GM23338 (cell line): ENCODE data around the gene MAP1LC3B2. TPM values are rescaled to one million over a fixed set of nuclear protein-coding genes. Genes with fewer than 3 reads are reported as not detected.

Experiments used
- ATAC-seq: fragments of 200-7000 bp; cut with Tn5 transposase; 3 replicates; pipeline ENCODE4 v1.9.1; 2020
- DNase-seq: peaks from one replicate; pipeline ENCODE4 v3.0.0-alpha.2; 2015; ENCODE audit warnings: low spot score
- H2AFZ ChIP-seq: fragments of 200-600 bp; sonication (generic); 2 replicates; pipeline ENCODE4 v1.8.0; 2016; ENCODE audit warnings: antibody characterized with exemption, mild to moderate bottlenecking, moderate library complexity
- H3F3A ChIP-seq: fragments of 200-600 bp; sonication (generic); replicated peaks from 2 replicates; pipeline ENCODE4 v1.8.0; 2017; ENCODE audit warnings: antibody characterized with exemption, mixed run types, low read depth
- H3K27ac ChIP-seq: fragments of 200-600 bp; sonication (generic); 2 replicates; pipeline ENCODE4 v1.6.1; 2016; ENCODE audit warnings: low read depth
- H3K27me3 ChIP-seq: fragments of 200-600 bp; sonication (generic); 2 replicates; pipeline ENCODE4 v1.8.0; 2016; ENCODE audit warnings: mild to moderate bottlenecking, mixed run types, moderate library complexity; ENCODE audit not compliant: insufficient read depth
- H3K36me3 ChIP-seq: fragments of 200-600 bp; sonication (generic); 2 replicates; pipeline ENCODE4 v1.8.0; 2016; ENCODE audit warnings: mild to moderate bottlenecking; ENCODE audit not compliant: insufficient read depth
- H3K4me1 ChIP-seq: fragments of 200-600 bp; sonication (generic); 2 replicates; pipeline ENCODE4 v1.8.0; 2016; ENCODE audit warnings: mild to moderate bottlenecking, moderate library complexity; ENCODE audit not compliant: insufficient read depth
- H3K4me2 ChIP-seq: fragments of 200-600 bp; sonication (generic); 2 replicates; pipeline ENCODE4 v1.7.1; 2017; ENCODE audit warnings: mixed run types
- H3K4me3 ChIP-seq: fragments of 200-600 bp; sonication (generic); 2 replicates; pipeline ENCODE4 v1.6.1; 2016; ENCODE audit warnings: mixed run types
- H3K79me2 ChIP-seq: fragments of 200-600 bp; sonication (generic); replicated peaks from 2 replicates; pipeline ENCODE4 v1.8.0; 2017; ENCODE audit warnings: mild to moderate bottlenecking; ENCODE audit not compliant: insufficient read depth
- H3K9me2 ChIP-seq: fragments of 200-600 bp; sonication (generic); 2 replicates; pipeline ENCODE4 v1.8.0; 2017; ENCODE audit not compliant: insufficient read depth
- H4K20me1 ChIP-seq: fragments of 200-600 bp; sonication (generic); replicated peaks from 2 replicates; pipeline ENCODE4 v1.8.0; 2017; ENCODE audit warnings: mild to moderate bottlenecking; ENCODE audit not compliant: insufficient read depth
- H3K27ac Mint-ChIP-seq: 2 replicates; pipeline ENCODE4 v1.8.0; 2020; ENCODE audit warnings: inconsistent platforms, mild to moderate bottlenecking, moderate library complexity, mixed read lengths
- H3K27me3 Mint-ChIP-seq: 3 replicates; pipeline ENCODE4 v1.8.0; 2022; ENCODE audit warnings: low read depth, mild to moderate bottlenecking, moderate library complexity, mixed read lengths, inconsistent platforms; ENCODE audit not compliant: insufficient read depth, poor library complexity
- H3K36me3 Mint-ChIP-seq: 3 replicates; pipeline ENCODE4 v1.8.0; 2021; ENCODE audit warnings: low read depth, mild to moderate bottlenecking, inconsistent platforms, moderate library complexity, mixed read lengths
- H3K4me1 Mint-ChIP-seq: 3 replicates; pipeline ENCODE4 v1.8.0; 2020; ENCODE audit warnings: mild to moderate bottlenecking, inconsistent platforms, mixed read lengths
- H3K4me3 Mint-ChIP-seq: 3 replicates; pipeline ENCODE4 v1.8.0; 2021; ENCODE audit warnings: moderate library complexity, mild to moderate bottlenecking, inconsistent platforms, mixed read lengths
- H3K9me3 Mint-ChIP-seq: 3 replicates; pipeline ENCODE4 v1.8.0; 2020; ENCODE audit warnings: moderate library complexity, mild to moderate bottlenecking, inconsistent platforms, mixed read lengths
- CREB1 ChIP-seq: fragments of 250-450 bp; sonication (Bioruptor Pico); IDR thresholded peaks from 2 replicates; pipeline ENCODE4 v1.5.0; 2020; ENCODE audit warnings: low read depth, mild to moderate bottlenecking, moderate library complexity
- EZH2phosphoT487 ChIP-seq: fragments of 200-600 bp; sonication (generic); IDR thresholded peaks from one replicate; pipeline ENCODE4 v1.8.1; 2018; ENCODE audit warnings: antibody characterized with exemption; ENCODE audit not compliant: unreplicated experiment
- POLR2AphosphoS5 ChIP-seq: IDR thresholded peaks from 2 replicates; pipeline ENCODE4 v1.6.1; 2016; ENCODE audit warnings: antibody characterized with exemption, low read depth
- ZNF114 ChIP-seq: fragments of 250-450 bp; sonication (Bioruptor Pico); IDR thresholded peaks from 2 replicates; pipeline ENCODE4 v1.5.0; 2020; ENCODE audit warnings: mild to moderate bottlenecking, moderate library complexity
- ZNF331 ChIP-seq: fragments of 250-450 bp; sonication (Bioruptor Pico); IDR thresholded peaks from 2 replicates; pipeline ENCODE4 v1.5.0; 2020; ENCODE audit warnings: low read depth, mild to moderate bottlenecking, moderate library complexity
- polyA plus RNA-seq: library from polyadenylated mRNA; unstranded; fragments of >200 nt; fragmentation: Nextera tagmentation; extraction: Ambion mirVana; gene quantifications from 2 replicates; pipeline ENCODE4 v1.2.1, GENCODE V29; 2016
- total RNA-seq: library from RNA; depleted of rRNA; stranded (reverse); fragments of >200 nt; shearing (Covaris generic); gene quantifications from 2 replicates; pipeline ENCODE4 v1.2.3, GENCODE V29; 2014
- TF ChIP-seq, protein P1 (sequence below), 2 experiments: fragments of 200-600 bp in 1 of 2; sonication (generic) in 1 of 2; conservative IDR thresholded peaks; 2 replicates each; pipeline versions ENCODE4 v1.5.1 to v1.6.1; 2016 to 2017; ENCODE audit warnings: antibody characterized with exemption in 2 of 2, low read depth in 2 of 2, mild to moderate bottlenecking in 2 of 2, moderate library complexity in 1 of 2

Gene MAP1LC3B2
- total and polyA plus RNA-seq, 2 experiments from 2014 or later = 1.3 to 6.7 TPM

DNA sequence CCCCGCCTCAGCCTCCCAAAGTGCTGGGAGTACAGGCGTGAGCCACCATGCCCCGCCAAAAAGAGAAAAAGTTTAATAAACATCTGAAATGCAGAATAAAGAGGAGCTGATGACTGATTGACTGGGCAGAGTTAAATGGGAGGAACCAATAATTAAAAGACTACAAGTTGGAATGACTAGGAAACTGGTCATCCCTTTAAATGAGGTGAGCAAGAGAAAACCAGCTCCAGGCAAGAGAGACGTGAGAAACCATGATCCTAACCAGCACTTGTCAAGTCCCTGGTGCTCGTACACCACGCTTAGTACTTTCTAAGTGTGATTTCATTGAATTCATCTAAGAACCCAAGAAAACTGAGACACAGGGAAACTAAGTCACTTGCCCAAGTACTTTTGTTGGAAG lies 47.9 kb downstream of the MAP1LC3B2 start:
- H3K36me3 Mint-ChIP-seq = peaks cover 11% of the 10 kb centered on the region
- H3K27ac Mint-ChIP-seq = no peak overlapping the region
- ATAC-seq = no peak
- Histone ChIP-seq H3K9me2 (no peaks in the 10 kb centered on the region), H2AFZ (no peak overlapping the region), H3K27ac (no peak overlapping the region), H3K27me3 (no peaks in the 10 kb centered on the region), H3K36me3 (no peaks in the 10 kb centered on the region), H3K4me2 (no peak overlapping the region), H3K79me2 (no peaks in the 10 kb centered on the region), H3F3A (no peaks in the 10 kb centered on the region), H3K4me3 (no peak overlapping the region), H4K20me1 (no peaks in the 10 kb centered on the region), H3K4me1 (peaks cover 33% of the 10 kb centered on the region)
- no peak overlapping the region for H3K4me3 Mint-ChIP-seq
- peaks cover 37% of the 10 kb centered on the region for H3K4me1 Mint-ChIP-seq
- DNase-seq = no peak
- TF ChIP-seq POLR2AphosphoS5 (no peak), ZNF331 (CRISPR knock-in tag) (no peak)
- H3K27me3 Mint-ChIP-seq = peaks cover 4% of the 10 kb centered on the region
- H3K9me3 Mint-ChIP-seq = peaks cover 15% of the 10 kb centered on the region

DNA sequence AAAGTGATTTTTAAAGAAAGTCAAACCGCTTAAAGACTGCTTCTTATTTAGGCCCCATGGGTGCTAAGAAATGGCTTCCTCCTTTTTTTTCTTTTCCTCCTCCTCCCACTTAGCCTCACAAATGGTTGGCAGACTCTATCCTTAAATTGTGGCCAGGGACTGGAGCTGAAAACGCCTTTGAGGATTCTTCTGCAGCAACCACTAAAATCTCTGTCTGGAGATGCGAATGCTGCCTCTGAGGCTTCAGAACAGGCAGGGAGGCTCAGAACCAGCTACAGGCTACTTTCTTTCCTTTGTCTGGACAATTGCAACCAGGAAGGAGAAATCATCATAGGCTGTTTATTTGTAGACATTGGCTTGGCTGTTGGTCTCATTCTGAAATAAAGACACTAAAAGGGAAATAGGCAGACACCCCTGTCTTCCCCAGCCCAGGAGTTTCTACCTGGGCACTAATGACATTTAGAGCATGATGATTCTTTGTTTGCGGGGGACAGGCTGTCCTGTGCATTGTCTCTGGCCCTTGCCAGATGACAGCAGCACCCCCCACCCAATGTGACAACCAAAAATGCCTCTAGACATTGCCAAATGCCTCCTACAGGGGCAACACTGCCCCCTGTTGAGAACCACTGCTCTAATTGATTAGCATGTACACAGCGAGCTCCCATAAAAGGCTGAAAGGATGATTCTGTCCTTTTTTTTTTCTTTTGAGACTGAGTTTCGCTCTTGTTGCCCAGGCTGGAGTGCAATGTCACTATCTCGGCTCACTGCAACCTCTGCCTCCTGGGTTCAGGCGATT lies 50.3 kb downstream of the MAP1LC3B2 start:
- Mint-ChIP-seq H3K36me3 (peaks cover 11% of the 10 kb centered on the region), H3K4me1 (peaks cover 23% of the 10 kb centered on the region), H3K27me3 (peaks cover 7% of the 10 kb centered on the region), H3K4me3 (no peak overlapping the region), H3K27ac (no peak overlapping the region; the same call in 1 of the 2 replicates), H3K9me3 (peaks cover 15% of the 10 kb centered on the region)
- Histone ChIP-seq H3K27me3 (no peaks in the 10 kb centered on the region), H3K27ac (no peak overlapping the region), H3K9me2 (no peaks in the 10 kb centered on the region), H3K79me2 (no peaks in the 10 kb centered on the region), H3K4me2 (no peak overlapping the region), H3K4me3 (no peak overlapping the region), H3K36me3 (no peaks in the 10 kb centered on the region), H3F3A (no peaks in the 10 kb centered on the region), H2AFZ (peak overlapping the region; percentile 59), H4K20me1 (no peaks in the 10 kb centered on the region), H3K4me1 (peaks cover 18% of the 10 kb centered on the region)
- peak; percentile 65 for ATAC-seq
- TF ChIP-seq CREB1 (CRISPR knock-in tag) = no peak
- TF ChIP-seq, protein P1, sequence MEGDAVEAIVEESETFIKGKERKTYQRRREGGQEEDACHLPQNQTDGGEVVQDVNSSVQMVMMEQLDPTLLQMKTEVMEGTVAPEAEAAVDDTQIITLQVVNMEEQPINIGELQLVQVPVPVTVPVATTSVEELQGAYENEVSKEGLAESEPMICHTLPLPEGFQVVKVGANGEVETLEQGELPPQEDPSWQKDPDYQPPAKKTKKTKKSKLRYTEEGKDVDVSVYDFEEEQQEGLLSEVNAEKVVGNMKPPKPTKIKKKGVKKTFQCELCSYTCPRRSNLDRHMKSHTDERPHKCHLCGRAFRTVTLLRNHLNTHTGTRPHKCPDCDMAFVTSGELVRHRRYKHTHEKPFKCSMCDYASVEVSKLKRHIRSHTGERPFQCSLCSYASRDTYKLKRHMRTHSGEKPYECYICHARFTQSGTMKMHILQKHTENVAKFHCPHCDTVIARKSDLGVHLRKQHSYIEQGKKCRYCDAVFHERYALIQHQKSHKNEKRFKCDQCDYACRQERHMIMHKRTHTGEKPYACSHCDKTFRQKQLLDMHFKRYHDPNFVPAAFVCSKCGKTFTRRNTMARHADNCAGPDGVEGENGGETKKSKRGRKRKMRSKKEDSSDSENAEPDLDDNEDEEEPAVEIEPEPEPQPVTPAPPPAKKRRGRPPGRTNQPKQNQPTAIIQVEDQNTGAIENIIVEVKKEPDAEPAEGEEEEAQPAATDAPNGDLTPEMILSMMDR (conservative IDR thresholded peaks at IDR 0.05; ENCODE audit: low read depth in 2 of 2) = peak; percentile 62 to 77
- DNase-seq = peak; percentile 71

- Histone ChIP-seq H3K9me2 (no peaks in the 10 kb centered on the region), H3K36me3 (no peaks in the 10 kb centered on the region), H3K4me2 (no peak overlapping the region), H3K27me3 (no peaks in the 10 kb centered on the region), H2AFZ (no peak overlapping the region), H3F3A (no peaks in the 10 kb centered on the region), H3K4me1 (peaks cover 3% of the 10 kb centered on the region; the same call in 1 of the 2 replicates), H4K20me1 (no peaks in the 10 kb centered on the region), H3K27ac (no peak overlapping the region), H3K79me2 (no peaks in the 10 kb centered on the region), H3K4me3 (no peak overlapping the region)
- H3K9me3 Mint-ChIP-seq = peaks cover 15% of the 10 kb centered on the region
- H3K27ac Mint-ChIP-seq = no peak overlapping the region
- DNase-seq = no peak
- peaks cover 15% of the 10 kb centered on the region for H3K4me1 Mint-ChIP-seq
- peaks cover 4% of the 10 kb centered on the region for H3K27me3 Mint-ChIP-seq
- H3K36me3 Mint-ChIP-seq = peaks cover 11% of the 10 kb centered on the region
- H3K4me3 Mint-ChIP-seq = no peak overlapping the region
- ATAC-seq = no peak
- TF ChIP-seq, protein P1 (conservative IDR thresholded peaks at IDR 0.05; ENCODE audit: low read depth in 2 of 2) = no peak
- TF ChIP-seq ZNF114 (CRISPR knock-in tag) = no peak
- no peak for TF ChIP-seq POLR2AphosphoS5
- no peak for TF ChIP-seq EZH2phosphoT487
Measured at GRCh38 chr12:116610971-116611541, 51.9 kb downstream of the MAP1LC3B2 start.
